ENCODE data around the gene DPP10. TPM values are rescaled to one million over a fixed set of nuclear protein-coding genes. Genes with fewer than 3 reads are reported as not detected.
"Not testable (repeated sequence)": the region's sequence is repeated elsewhere in the genome, so short reads cannot be mapped to it uniquely, and the experiment has no call there.

The DPP10 gene
- total RNA-seq, 1 experiment from 2014 or later = not detected

DNA sequence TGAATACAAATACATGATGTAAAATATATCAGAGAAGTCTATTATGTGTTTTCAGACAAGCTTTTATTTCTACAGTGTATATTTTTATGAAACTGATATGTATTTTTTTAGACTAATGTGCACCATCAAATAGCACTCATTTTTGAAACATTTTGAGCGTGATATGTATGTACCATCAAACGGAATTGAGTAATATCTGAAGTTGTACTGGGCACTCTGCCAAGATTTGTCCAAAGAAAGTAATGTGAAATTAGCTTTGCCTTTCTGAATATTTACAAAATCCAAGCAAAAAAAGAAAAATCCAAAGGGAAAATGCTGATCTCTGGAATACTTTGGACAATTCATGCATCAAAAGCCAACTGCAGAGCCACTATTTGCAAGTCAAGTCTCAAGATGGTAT is 972.0 kb downstream of the DPP10 start:
- Histone ChIP-seq H3K4me1 (ENCODE audit: insufficient read depth, low read length) (no peaks in the 10 kb centered on the region), H3K9me3 (ENCODE audit: low read length) (0 out of 2 replicates have a peak, but pooled peaks cover 7% of the 10 kb centered on the region), H4K20me1 (ENCODE audit: low read length) (no peaks in the 10 kb centered on the region), H3K9ac (ENCODE audit: low read length) (no peak overlapping the region), H2AFZ (ENCODE audit: low read length) (no peak overlapping the region), H3K4me2 (ENCODE audit: low read length) (no peak overlapping the region), H3K9me2 (replicated peaks; ENCODE audit: low read length) (no peaks in the 10 kb centered on the region), H3K79me2 (ENCODE audit: low read length) (no peaks in the 10 kb centered on the region), H3F3A (ENCODE audit: low read length, unreplicated experiment) (no peaks in the 10 kb centered on the region), H3K27me3 (ENCODE audit: low read length) (no peaks in the 10 kb centered on the region), H3K27ac (ENCODE audit: low read length) (no peak overlapping the region), H3K36me3 (ENCODE audit: low read depth, low read length) (no peaks in the 10 kb centered on the region), H3K4me3 (ENCODE audit: low read length) (no peak overlapping the region)
- ATAC-seq (no peak), DNase-seq (no peak)
- intact Hi-C loops (cut with micrococcal nuclease) = no loop called here
- BruUV-seq (replicated peaks) = no TSS peak
- CTCF ChIA-PET = no interaction called here
- POLR2A ChIA-PET (ENCODE audit: unreplicated experiment) = no interaction called here
- TF ChIP-seq EZH2phosphoT487 (IDR thresholded peaks at IDR 0.05; ENCODE audit: borderline replicate concordance, low read length) (no peak), EZH2 (IDR thresholded peaks at IDR 0.05; ENCODE audit: low read length, unreplicated experiment) (no peak)
- TF ChIP-seq, protein P1, sequence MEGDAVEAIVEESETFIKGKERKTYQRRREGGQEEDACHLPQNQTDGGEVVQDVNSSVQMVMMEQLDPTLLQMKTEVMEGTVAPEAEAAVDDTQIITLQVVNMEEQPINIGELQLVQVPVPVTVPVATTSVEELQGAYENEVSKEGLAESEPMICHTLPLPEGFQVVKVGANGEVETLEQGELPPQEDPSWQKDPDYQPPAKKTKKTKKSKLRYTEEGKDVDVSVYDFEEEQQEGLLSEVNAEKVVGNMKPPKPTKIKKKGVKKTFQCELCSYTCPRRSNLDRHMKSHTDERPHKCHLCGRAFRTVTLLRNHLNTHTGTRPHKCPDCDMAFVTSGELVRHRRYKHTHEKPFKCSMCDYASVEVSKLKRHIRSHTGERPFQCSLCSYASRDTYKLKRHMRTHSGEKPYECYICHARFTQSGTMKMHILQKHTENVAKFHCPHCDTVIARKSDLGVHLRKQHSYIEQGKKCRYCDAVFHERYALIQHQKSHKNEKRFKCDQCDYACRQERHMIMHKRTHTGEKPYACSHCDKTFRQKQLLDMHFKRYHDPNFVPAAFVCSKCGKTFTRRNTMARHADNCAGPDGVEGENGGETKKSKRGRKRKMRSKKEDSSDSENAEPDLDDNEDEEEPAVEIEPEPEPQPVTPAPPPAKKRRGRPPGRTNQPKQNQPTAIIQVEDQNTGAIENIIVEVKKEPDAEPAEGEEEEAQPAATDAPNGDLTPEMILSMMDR (conservative IDR thresholded peaks at IDR 0.05; ENCODE audit: low read depth, low read length) = no peak

DNA sequence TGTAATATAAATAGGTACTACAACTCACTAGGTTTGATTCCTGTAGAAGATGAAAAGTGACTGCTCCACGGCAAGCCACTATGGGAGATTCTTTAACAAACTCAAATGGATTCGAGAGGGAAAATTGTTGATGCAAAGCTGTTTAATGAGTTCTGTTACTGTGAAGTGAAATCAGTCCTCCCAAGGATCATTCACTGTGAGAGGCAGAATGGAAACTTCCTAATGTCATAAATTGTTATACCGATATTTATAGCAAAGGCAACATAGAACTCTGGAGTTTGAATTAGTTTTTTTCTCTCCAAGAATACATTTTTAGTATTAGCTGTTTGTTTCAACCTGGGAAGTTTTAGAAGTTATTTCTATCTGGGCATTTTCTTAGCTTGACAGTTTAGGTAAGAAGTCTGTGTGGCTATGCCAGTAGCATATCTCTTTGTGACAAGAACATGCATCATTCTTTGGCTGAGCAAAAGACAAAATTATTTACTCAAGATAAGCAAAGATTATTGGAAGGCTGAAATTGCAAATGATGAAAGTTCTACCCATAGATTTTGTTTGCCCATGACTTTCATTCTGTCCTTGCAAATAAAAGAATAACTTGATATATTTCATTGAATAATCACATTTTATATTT is 979.7 kb downstream of the DPP10 start:
- ATAC-seq = no peak
- Histone ChIP-seq H3K9me3 (ENCODE audit: low read length) (0 out of 2 replicates have a peak, but pooled peaks cover 3% of the 10 kb centered on the region), H3K4me1 (ENCODE audit: insufficient read depth, low read length) (no peaks in the 10 kb centered on the region), H3K4me3 (ENCODE audit: low read length) (no peak overlapping the region), H2AFZ (ENCODE audit: low read length) (no peak overlapping the region), H3F3A (ENCODE audit: low read length, unreplicated experiment) (no peaks in the 10 kb centered on the region), H3K27me3 (ENCODE audit: low read length) (no peaks in the 10 kb centered on the region), H3K9ac (ENCODE audit: low read length) (no peak overlapping the region), H3K79me2 (ENCODE audit: low read length) (no peaks in the 10 kb centered on the region), H4K20me1 (ENCODE audit: low read length) (no peaks in the 10 kb centered on the region), H3K4me2 (ENCODE audit: low read length) (no peak overlapping the region), H3K27ac (ENCODE audit: low read length) (no peak overlapping the region), H3K9me2 (replicated peaks; ENCODE audit: low read length) (no peaks in the 10 kb centered on the region), H3K36me3 (ENCODE audit: low read depth, low read length) (no peaks in the 10 kb centered on the region)
- TF ChIP-seq, protein P1 (conservative IDR thresholded peaks at IDR 0.05; ENCODE audit: low read depth, low read length) = no peak
- TF ChIP-seq EZH2phosphoT487 (IDR thresholded peaks at IDR 0.05; ENCODE audit: borderline replicate concordance, low read length) (no peak), EZH2 (IDR thresholded peaks at IDR 0.05; ENCODE audit: low read length, unreplicated experiment) (no peak)
- CTCF ChIA-PET = no interaction called here
- POLR2A ChIA-PET (ENCODE audit: unreplicated experiment) = no interaction called here
- DNase-seq = no peak
- intact Hi-C loops (cut with micrococcal nuclease) = no loop called here
- BruUV-seq (replicated peaks) = no TSS peak

DNA sequence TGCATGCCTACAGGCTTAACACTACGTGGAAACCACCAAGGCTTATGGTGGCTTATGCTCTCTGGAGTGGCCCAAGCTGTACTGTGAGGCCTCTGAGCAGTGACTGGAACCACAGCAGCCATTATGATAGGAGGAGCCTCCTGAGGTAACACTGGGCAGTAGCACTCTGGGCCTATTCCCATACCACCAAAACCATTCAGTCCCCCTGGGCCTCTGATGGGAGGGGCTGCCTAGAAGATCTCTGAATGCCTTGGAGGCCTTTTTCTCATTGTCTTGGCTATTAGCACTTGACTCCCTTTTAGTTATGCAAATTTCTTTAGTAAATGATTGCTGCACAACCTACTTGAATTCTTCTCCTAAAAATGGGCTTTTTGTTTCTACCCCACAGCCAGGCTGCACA is 985.0 kb downstream of the DPP10 start:
- TF ChIP-seq EZH2phosphoT487 (IDR thresholded peaks at IDR 0.05; ENCODE audit: borderline replicate concordance, low read length) (no peak), EZH2 (IDR thresholded peaks at IDR 0.05; ENCODE audit: low read length, unreplicated experiment) (no peak)
- TF ChIP-seq, protein P1 (conservative IDR thresholded peaks at IDR 0.05; ENCODE audit: low read depth, low read length) = no peak
- DNase-seq (no peak), ATAC-seq (no peak)
- Histone ChIP-seq H3K9me3 (ENCODE audit: low read length) (0 out of 2 replicates have a peak, but pooled peaks cover 3% of the 10 kb centered on the region), H3K36me3 (ENCODE audit: low read depth, low read length) (no peaks in the 10 kb centered on the region), H3K4me1 (ENCODE audit: insufficient read depth, low read length) (no peaks in the 10 kb centered on the region), H3K27me3 (ENCODE audit: low read length) (no peaks in the 10 kb centered on the region), H2AFZ (ENCODE audit: low read length) (no peak overlapping the region), H3K4me3 (ENCODE audit: low read length) (no peak overlapping the region), H3K79me2 (ENCODE audit: low read length) (no peaks in the 10 kb centered on the region), H3F3A (ENCODE audit: low read length, unreplicated experiment) (no peaks in the 10 kb centered on the region), H3K9me2 (replicated peaks; ENCODE audit: low read length) (no peaks in the 10 kb centered on the region), H4K20me1 (ENCODE audit: low read length) (no peaks in the 10 kb centered on the region), H3K9ac (ENCODE audit: low read length) (no peak overlapping the region), H3K4me2 (ENCODE audit: low read length) (no peak overlapping the region), H3K27ac (ENCODE audit: low read length) (no peak overlapping the region)
- ChIA-PET CTCF (no interaction called here), POLR2A (ENCODE audit: unreplicated experiment) (no interaction called here)
- no TSS peak for BruUV-seq (replicated peaks)
- intact Hi-C loops (cut with micrococcal nuclease) = no loop called here

DNA sequence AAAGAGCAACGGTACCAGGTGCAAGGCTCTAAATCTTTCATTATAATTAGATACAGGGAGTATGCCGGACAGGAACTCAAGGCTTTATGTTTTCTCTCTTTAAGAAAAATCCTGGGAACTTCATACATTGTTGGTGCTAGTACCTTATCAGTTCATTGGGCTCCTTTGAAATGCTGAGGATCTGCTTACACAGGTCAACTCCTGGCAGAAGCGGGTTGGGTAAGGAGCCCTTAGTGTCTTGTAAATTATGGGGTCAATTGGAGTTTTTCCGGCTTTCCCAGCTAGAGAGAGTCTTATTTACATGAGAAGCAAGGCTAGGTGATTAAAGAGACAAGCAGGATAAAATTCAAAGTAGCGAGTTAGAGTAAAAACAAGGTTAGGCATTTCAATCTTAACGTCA is 998.3 kb downstream of the DPP10 start:
- BruUV-seq (replicated peaks); H3K79me2 ChIP-seq (ENCODE audit: low read length); H2AFZ ChIP-seq (ENCODE audit: low read length); H3K9me3 ChIP-seq (ENCODE audit: low read length); ATAC-seq; CTCF ChIA-PET; H3K9me2 ChIP-seq (replicated peaks; ENCODE audit: low read length); H3K9ac ChIP-seq (ENCODE audit: low read length); H4K20me1 ChIP-seq (ENCODE audit: low read length); DNase-seq; H3F3A ChIP-seq (ENCODE audit: low read length, unreplicated experiment); H3K36me3 ChIP-seq (ENCODE audit: low read depth, low read length); H3K4me3 ChIP-seq (ENCODE audit: low read length); H3K4me2 ChIP-seq (ENCODE audit: low read length); H3K4me1 ChIP-seq (ENCODE audit: insufficient read depth, low read length); H3K27ac ChIP-seq (ENCODE audit: low read length); intact Hi-C loops (cut with micrococcal nuclease); H3K27me3 ChIP-seq (ENCODE audit: low read length); POLR2A ChIA-PET (ENCODE audit: unreplicated experiment): not testable (repeated sequence)

Measured in PC-3 (cell line).